Lower leg skin (tissue), 4 donors: ENCODE results near the gene SLIT3. TPM values are rescaled to one million over a fixed set of nuclear protein-coding genes. Genes with fewer than 3 reads are reported as not detected.
"Not testable (repeated sequence)": the region's sequence is repeated elsewhere in the genome, so short reads cannot be mapped to it uniquely, and the experiment has no call there.

Experiments used
- DNase-seq, 2 donors: peaks; one replicate each; pipeline ENCODE4 v3.0.0-alpha.2; 2019; ENCODE audit warnings: low spot score in 2 of 2
- H3K4me3 ChIP-seq: fragments of 200-600 bp; sonication (generic); 2 replicates; pipeline ENCODE4 v1.5.1; 2017; ENCODE audit warnings: mild to moderate bottlenecking, low read depth; ENCODE audit not compliant: poor library complexity, severe bottlenecking
- POLR2A ChIP-seq, 2 donors: fragments of 450-650 bp; IDR thresholded peaks; one replicate each; pipeline ENCODE4 v1.6.1; 2016 to 2017; ENCODE audit warnings: antibody characterized with exemption in 2 of 2, mild to moderate bottlenecking in 1 of 2, moderate library complexity in 1 of 2
- WGBS, 2 donors: methylation state at CpG; one replicate each; pipeline ENCODE4 v1.1.5; 2018; 5-methylcytosine and 5-hydroxymethylcytosine counted together
- intact Hi-C: fragments of 100-400 bp; cut with DNase I; formaldehyde crosslinking; loops from one replicate; pipeline ENCODE4 v1.15.0; 2023; ENCODE audit warnings: low total_unique reads
- total RNA-seq, 4 donors: library from RNA; depleted of rRNA; stranded (reverse); fragments of >200 nt; gene quantifications; one replicate each; pipeline ENCODE4 v1.1.0, GENCODE V29; 2016
- TF ChIP-seq, protein P1 (sequence below), 3 donors: fragments of 450-650 bp; IDR thresholded peaks; one replicate each; pipeline ENCODE4 v1.5.1; 2016; ENCODE audit warnings: antibody characterized with exemption in 3 of 3, mild to moderate bottlenecking in 3 of 3, moderate library complexity in 2 of 3

Gene SLIT3
- total RNA-seq, 4 donors from 2014 or later, result 12.4 to 66.0 (median 22.8) TPM

DNA sequence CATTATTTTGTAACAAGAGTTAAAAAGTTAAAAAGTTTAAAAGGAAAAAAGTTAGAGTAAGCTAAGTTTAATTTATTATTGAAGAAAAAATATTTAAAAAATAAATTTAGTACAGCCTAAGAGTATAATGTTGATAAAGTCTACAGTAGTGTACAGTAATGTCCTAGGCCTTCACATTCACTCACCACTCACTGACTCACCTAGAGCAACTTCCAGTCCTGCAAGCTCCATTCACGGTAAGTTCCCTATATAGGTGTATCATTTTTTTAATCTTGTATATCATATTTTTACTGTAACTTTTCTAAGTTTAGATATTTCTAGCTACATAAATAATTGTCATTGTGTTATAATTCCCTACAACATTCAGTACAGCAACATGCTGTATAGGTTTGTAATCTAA is 652.4 kb downstream of the SLIT3 start:
- no peak for TF ChIP-seq POLR2A (IDR thresholded peaks at IDR 0.05)
- TF ChIP-seq, protein P1, sequence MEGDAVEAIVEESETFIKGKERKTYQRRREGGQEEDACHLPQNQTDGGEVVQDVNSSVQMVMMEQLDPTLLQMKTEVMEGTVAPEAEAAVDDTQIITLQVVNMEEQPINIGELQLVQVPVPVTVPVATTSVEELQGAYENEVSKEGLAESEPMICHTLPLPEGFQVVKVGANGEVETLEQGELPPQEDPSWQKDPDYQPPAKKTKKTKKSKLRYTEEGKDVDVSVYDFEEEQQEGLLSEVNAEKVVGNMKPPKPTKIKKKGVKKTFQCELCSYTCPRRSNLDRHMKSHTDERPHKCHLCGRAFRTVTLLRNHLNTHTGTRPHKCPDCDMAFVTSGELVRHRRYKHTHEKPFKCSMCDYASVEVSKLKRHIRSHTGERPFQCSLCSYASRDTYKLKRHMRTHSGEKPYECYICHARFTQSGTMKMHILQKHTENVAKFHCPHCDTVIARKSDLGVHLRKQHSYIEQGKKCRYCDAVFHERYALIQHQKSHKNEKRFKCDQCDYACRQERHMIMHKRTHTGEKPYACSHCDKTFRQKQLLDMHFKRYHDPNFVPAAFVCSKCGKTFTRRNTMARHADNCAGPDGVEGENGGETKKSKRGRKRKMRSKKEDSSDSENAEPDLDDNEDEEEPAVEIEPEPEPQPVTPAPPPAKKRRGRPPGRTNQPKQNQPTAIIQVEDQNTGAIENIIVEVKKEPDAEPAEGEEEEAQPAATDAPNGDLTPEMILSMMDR (IDR thresholded peaks at IDR 0.05), result no peak
- no peak overlapping the region for H3K4me3 ChIP-seq
- intact Hi-C loops, result no loop called here
- DNase-seq, result no peak
- 91 to 96% methylated on average over 1 of the region's 1 CpG for WGBS, 2 donors

DNA sequence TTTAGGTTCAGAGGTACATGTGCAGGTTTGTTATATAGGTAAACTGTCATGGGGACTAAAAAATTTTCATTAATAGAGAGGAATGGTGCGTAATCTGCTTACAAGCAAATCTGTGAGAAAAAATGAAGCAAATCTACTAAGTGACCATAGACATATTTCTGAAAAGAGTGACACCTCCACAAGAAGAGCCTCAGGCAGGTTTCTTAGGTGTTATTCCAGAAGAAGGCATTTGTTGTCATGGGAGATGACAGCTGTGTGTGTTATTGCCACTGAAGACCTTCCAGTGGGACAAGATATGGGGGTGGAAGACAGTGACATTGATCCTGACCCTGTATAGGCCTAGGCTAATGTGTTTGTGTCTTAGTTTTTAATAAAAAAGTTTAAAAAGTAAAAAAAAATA is 652.9 kb downstream of the SLIT3 start:
- WGBS, 2 donors, result 94 to 98% methylated on average over 1 of the region's 1 CpG
- TF ChIP-seq POLR2A (IDR thresholded peaks at IDR 0.05), result no peak
- TF ChIP-seq, protein P1 (IDR thresholded peaks at IDR 0.05), result no peak
- intact Hi-C loops, result no loop called here
- DNase-seq, result no peak
- no peak overlapping the region for H3K4me3 ChIP-seq

DNA sequence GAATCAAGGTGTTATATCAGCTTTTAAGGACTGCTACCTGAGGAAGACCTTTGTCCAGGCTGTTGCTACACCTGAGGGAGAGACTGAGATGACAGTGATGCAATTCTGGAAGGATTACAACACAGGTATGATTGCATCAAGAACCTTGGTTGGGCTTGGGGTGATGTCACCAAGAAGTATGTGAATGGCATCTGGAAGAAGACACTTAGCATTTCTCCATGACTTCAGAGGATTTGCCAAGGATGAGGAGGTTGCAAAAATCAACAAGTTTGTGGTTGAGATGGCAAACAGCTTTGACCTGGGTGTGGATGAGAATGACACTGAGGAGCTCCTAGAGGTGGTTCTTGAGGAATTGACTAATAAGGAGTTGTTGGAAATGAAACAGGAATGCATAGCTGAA is 653.9 kb downstream of the SLIT3 start:
- TF ChIP-seq, protein P1 (IDR thresholded peaks at IDR 0.05), result no peak
- TF ChIP-seq POLR2A (IDR thresholded peaks at IDR 0.05), result no peak
- intact Hi-C loops, result no loop called here
- H3K4me3 ChIP-seq, result no peak overlapping the region
- DNase-seq, result peak in 1 of 2 donors; percentile 28

DNA sequence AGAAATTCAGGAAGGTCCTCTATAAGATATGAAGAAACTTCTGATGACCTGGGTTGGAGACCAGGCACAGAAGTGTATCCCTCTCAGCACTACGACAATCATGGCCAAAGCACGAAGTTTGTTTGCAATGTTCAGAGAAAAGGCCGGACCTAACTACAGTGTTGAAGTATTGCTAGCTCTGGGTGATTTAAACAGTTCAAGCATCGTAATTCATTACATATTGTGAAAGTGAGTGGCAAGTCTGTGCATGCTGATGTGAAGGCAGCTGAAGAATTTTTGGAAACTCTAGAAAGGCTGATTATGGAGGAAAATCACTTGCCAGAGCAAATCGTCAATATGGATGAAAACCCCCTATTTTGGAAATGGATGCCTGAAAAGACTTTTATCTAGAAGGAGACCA is 654.6 kb downstream of the SLIT3 start:
- 44 to 55% methylated on average over 5 of the region's 5 CpGs for WGBS, 2 donors
- DNase-seq, result no peak
- intact Hi-C loops, result no loop called here
- TF ChIP-seq, protein P1 (IDR thresholded peaks at IDR 0.05), result no peak
- no peak for TF ChIP-seq POLR2A (IDR thresholded peaks at IDR 0.05)
- H3K4me3 ChIP-seq, result no peak overlapping the region

DNA sequence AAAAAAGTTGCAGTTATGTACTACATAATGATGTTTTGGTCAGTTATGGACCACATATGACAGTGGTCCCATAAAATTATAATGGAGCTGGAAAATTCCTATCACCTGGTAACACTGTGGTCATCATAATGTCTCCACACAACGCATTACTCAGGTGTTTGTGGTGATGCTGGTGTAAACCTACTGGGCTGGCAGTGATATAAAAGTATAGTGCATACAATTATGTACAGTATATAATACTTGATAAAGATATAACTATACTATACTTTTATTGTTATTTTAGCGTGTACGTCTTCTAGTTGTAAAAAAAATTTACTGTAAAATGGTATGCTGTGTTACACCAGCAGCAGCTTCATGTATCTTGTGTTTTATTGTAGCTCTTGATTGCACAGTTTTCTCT is 655.7 kb downstream of the SLIT3 start:
- 94 to 97% methylated on average over 3 of the region's 3 CpGs for WGBS, 2 donors
- intact Hi-C loops, result no loop called here
- TF ChIP-seq, protein P1 (IDR thresholded peaks at IDR 0.05), result no peak
- no peak for TF ChIP-seq POLR2A (IDR thresholded peaks at IDR 0.05)

DNA sequence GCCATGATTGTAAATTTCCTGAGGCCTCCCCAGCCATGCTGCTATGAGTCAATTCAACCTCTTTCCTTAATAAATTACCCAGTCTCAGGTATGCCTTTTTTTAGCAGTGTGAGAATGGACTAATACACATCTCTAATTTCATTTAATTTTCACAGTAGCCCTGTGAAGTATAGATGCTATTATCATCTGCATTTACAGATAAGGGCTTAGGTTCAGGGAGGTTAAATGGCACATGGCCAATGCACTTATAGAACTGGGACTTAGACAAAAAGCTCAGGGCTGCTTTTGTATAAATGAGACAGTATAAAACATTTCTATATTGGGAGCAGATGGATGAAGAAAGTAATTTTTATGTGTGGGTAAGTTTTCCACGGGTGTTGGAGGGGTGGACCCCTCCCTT is 658.9 kb downstream of the SLIT3 start:
- 42 to 49% methylated on average over 1 of the region's 1 CpG for WGBS, 2 donors
- intact Hi-C loops, result no loop called here
- no peak for DNase-seq
- no peak for TF ChIP-seq POLR2A (IDR thresholded peaks at IDR 0.05)
- TF ChIP-seq, protein P1 (IDR thresholded peaks at IDR 0.05), result no peak
- no peak overlapping the region for H3K4me3 ChIP-seq

More for the DNA sequence above, 655.7 kb downstream of the SLIT3 start:
- H3K4me3 ChIP-seq, result no peak overlapping the region
- DNase-seq, result no peak

DNA sequence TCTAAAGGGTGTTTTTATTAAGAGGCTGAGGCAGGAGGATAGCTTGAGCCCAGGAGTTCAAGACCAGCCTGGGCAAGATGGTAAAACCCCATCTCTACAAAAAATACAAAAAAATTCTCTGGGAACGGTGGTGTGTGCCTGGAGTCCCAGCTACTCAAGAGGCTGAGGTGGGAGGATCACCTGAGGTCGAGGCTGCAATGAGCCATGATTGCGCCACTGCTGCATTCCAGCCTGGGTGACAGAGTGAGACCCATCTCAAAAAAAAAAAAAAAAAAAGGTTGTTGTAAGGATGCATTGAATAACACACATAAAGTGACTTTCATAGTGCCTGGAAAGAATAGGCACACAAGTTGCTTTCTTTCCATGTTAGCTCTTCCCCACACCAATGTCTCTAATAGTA is 662.1 kb downstream of the SLIT3 start:
- H3K4me3 ChIP-seq, intact Hi-C loops: not testable (repeated sequence)
- DNase-seq, result peak in 1 of 2 donors; percentile 50
- 91 to 97% methylated on average over 3 of the region's 3 CpGs for WGBS, 2 donors
